Fibroblast of the aortic adventitia (primary cell): ENCODE data around the gene FAM228A. TPM values are rescaled to one million over a fixed set of nuclear protein-coding genes. Genes with fewer than 3 reads are reported as not detected.

ENCODE experiments used
- DNase-seq: peaks from one replicate; pipeline ENCODE4 v3.0.0-alpha.2; 2010; ENCODE audit warnings: low read depth
- H3K4me3 ChIP-seq: 2 replicates; pipeline ENCODE4 v1.5.1; 2011; ENCODE audit warnings: low read depth, mild to moderate bottlenecking, control low read depth, low read length, moderate library complexity
- total RNA-seq: library from RNA; depleted of rRNA; stranded (reverse); fragments of >200 nt; gene quantifications from 2 replicates; pipeline ENCODE4 v1.2.3, GENCODE V29; 2012; ENCODE audit warnings: low replicate concordance
- TF ChIP-seq, protein P1 (sequence below): IDR thresholded peaks from 2 replicates; pipeline ENCODE4 v1.5.1; 2011; ENCODE audit warnings: mild to moderate bottlenecking, low read length, control low read depth, inconsistent platforms; ENCODE audit not compliant: insufficient read depth

FAM228A gene
- total RNA-seq, 1 donor = 0.18 TPM

GRCh38 chr2:24169023-24169422, 5.8 kb upstream of the FAM228A start:
- TF ChIP-seq, protein P1, sequence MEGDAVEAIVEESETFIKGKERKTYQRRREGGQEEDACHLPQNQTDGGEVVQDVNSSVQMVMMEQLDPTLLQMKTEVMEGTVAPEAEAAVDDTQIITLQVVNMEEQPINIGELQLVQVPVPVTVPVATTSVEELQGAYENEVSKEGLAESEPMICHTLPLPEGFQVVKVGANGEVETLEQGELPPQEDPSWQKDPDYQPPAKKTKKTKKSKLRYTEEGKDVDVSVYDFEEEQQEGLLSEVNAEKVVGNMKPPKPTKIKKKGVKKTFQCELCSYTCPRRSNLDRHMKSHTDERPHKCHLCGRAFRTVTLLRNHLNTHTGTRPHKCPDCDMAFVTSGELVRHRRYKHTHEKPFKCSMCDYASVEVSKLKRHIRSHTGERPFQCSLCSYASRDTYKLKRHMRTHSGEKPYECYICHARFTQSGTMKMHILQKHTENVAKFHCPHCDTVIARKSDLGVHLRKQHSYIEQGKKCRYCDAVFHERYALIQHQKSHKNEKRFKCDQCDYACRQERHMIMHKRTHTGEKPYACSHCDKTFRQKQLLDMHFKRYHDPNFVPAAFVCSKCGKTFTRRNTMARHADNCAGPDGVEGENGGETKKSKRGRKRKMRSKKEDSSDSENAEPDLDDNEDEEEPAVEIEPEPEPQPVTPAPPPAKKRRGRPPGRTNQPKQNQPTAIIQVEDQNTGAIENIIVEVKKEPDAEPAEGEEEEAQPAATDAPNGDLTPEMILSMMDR = no peak
- no peak overlapping the region for H3K4me3 ChIP-seq
- DNase-seq = no peak

- peak overlapping the region; percentile 56 for H3K4me3 ChIP-seq
- TF ChIP-seq, protein P1 = peak; percentile 40
- peak; percentile 29 for DNase-seq
Measured at GRCh38 chr2:24175631-24176187, 856 bp downstream of the FAM228A start.

DNA sequence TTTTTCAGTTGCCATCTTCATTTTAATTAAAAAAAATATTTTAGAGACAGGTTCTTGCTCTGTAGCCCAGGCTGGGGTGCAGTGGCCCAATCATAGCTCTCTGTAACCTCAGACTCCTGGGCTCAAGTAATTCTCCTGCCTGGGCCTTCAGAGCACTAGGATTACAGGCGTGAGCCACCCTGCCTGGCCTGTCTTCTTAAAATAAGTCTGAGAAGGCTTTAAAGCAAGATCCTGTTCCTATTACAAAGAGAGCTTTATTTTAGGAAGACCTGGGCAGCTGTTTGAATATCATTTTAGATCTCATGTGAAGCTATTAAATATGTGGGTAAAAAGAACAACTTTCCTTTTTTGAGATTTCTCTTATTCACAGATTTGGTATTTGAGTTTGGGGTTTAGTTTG, 1.5 kb downstream of the FAM228A start:
- H3K4me3 ChIP-seq = no peak overlapping the region
- TF ChIP-seq, protein P1 = no peak
- no peak for DNase-seq

DNA sequence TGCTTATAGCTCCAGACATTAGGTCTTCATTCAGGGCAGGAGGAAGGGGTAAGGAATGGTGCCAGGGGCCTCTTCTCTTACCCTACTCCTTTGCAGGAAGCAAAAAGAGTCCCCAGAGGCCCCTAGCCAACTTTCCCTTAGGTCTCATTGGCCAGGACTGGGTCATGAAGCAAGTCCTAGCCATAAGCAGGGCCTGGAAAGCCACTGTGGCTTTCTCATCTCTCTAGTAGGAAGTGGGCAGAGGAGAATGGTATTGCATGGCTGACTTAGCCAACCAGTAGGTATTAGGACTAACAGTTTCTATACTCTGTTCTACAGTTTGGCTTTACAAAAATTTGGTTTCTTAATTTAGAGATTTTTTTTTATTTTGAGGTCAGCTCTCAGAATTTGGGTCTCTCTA, 4.8 kb downstream of the FAM228A start:
- TF ChIP-seq, protein P1 = no peak
- no peak for DNase-seq
- H3K4me3 ChIP-seq = no peak overlapping the region

DNA sequence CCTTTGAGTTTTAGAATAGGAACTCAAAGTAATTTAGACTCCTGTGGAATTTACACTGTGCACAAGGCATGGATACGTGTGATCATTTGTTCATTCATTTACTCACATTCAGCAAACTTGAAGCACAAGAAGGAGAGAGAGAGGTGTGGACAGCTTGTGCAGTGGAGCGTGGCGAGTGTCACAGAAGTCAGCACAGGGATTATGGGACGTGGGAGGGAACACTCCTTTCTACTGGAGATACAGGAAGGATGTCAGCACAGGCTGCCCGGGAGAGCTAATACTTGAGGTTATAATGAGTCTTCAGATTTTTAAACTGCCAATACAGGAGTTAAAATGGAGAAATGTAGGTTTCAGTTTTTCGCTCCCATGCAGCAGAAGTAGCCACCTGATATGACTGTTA, 7.0 kb downstream of the FAM228A start:
- no peak for DNase-seq
- TF ChIP-seq, protein P1 = no peak
- no peak overlapping the region for H3K4me3 ChIP-seq

DNA sequence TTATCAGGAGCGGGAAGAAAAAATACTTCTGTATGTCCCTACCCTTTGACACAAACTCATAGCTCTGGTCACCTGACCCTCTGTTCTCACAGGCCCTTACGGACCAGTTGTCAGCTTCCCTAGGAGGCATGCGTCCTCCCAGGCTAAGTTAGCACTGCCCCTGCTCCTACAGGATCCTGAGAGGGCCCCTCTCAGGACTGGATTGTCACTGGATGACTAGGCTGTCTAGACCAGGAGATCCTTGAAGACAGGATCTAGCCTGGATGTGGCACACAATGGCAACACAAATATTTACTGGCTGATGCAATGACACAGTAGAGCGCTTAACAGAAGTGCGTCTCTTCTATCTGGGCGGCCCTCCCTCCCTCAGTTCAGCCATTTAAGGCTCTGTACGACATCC, 7.7 kb downstream of the FAM228A start:
- H3K4me3 ChIP-seq = no peak overlapping the region

More for the DNA sequence above, 7.7 kb downstream of the FAM228A start:
- TF ChIP-seq, protein P1 = no peak
- no peak for DNase-seq
